Measurements from ENCODE around the gene ABR. TPM values are rescaled to one million over a fixed set of nuclear protein-coding genes. Genes with fewer than 3 reads are reported as not detected.
"Not testable (repeated sequence)": the region's sequence is repeated elsewhere in the genome, so short reads cannot be mapped to it uniquely, and the experiment has no call there.

The ABR gene
- total RNA-seq, 2 donors from 2014 or later: 80.7 to 82.7 TPM

- 77% methylated on average over 18 of the region's 18 CpGs for WGBS
- peak; percentile 54 for TF ChIP-seq POLR2AphosphoS5 (IDR thresholded peaks at IDR 0.05)
- no peak for TF ChIP-seq CTCF (IDR thresholded peaks at IDR 0.05)
- no peaks in the 10 kb centered on the region for H3K27me3 ChIP-seq (replicated peaks; ENCODE audit: insufficient read depth)
- H3K4me3 ChIP-seq: no peak overlapping the region
- no peaks in the 10 kb centered on the region for H3K9me3 ChIP-seq
- H3K4me1 ChIP-seq (replicated peaks): no peaks in the 10 kb centered on the region
- no peaks in the 10 kb centered on the region for H3K36me3 ChIP-seq
- no peak overlapping the region for H3K27ac ChIP-seq
- intact Hi-C loops (cut with DNase I): no loop called here
- DNase-seq (ENCODE audit: low spot score): no peak
These were observed 42.3 kb downstream of the ABR start for GRCh38 chr17:1137465-1137894.

- 90% methylated on average over 6 of the region's 6 CpGs for WGBS
These were observed 43.0 kb downstream of the ABR start for GRCh38 chr17:1136748-1137147.

GRCh38 chr17:1134634-1135324 lies 45.0 kb downstream of the ABR start:
- 71% methylated on average over 29 of the region's 29 CpGs for WGBS
- no peak for DNase-seq (ENCODE audit: low spot score)
- Histone ChIP-seq H3K36me3 (no peaks in the 10 kb centered on the region), H3K4me3 (no peak overlapping the region), H3K27ac (no peak overlapping the region), H3K4me1 (replicated peaks) (no peaks in the 10 kb centered on the region), H3K9me3 (no peaks in the 10 kb centered on the region), H3K27me3 (replicated peaks; ENCODE audit: insufficient read depth) (no peaks in the 10 kb centered on the region)
- TF ChIP-seq POLR2A (IDR thresholded peaks at IDR 0.05) (no peak), POLR2AphosphoS5 (IDR thresholded peaks at IDR 0.05) (no peak), CTCF (IDR thresholded peaks at IDR 0.05) (no peak)
- intact Hi-C loops (cut with DNase I): no loop called here

More at GRCh38 chr17:1136748-1137147, 43.0 kb downstream of the ABR start:
- intact Hi-C loops (cut with DNase I): no loop called here
- Histone ChIP-seq H3K9me3 (no peaks in the 10 kb centered on the region), H3K4me1 (replicated peaks) (no peaks in the 10 kb centered on the region), H3K36me3 (no peaks in the 10 kb centered on the region), H3K4me3 (no peak overlapping the region), H3K27ac (no peak overlapping the region), H3K27me3 (replicated peaks; ENCODE audit: insufficient read depth) (no peaks in the 10 kb centered on the region)
- no peak for DNase-seq (ENCODE audit: low spot score)
- no peak for TF ChIP-seq CTCF (IDR thresholded peaks at IDR 0.05)
- no peak for TF ChIP-seq POLR2A (IDR thresholded peaks at IDR 0.05)
- no peak for TF ChIP-seq POLR2AphosphoS5 (IDR thresholded peaks at IDR 0.05)

- no peaks in the 10 kb centered on the region for H3K36me3 ChIP-seq
- intact Hi-C loops (cut with DNase I): no loop called here
- H3K27ac ChIP-seq: no peak overlapping the region
- no peaks in the 10 kb centered on the region for H3K27me3 ChIP-seq (replicated peaks; ENCODE audit: insufficient read depth)
- WGBS: 89% methylated on average over 11 of the region's 11 CpGs
- no peak overlapping the region for H3K4me3 ChIP-seq
- DNase-seq (ENCODE audit: low spot score): no peak
- no peaks in the 10 kb centered on the region for H3K4me1 ChIP-seq (replicated peaks)
- H3K9me3 ChIP-seq: no peaks in the 10 kb centered on the region
- TF ChIP-seq POLR2AphosphoS5 (IDR thresholded peaks at IDR 0.05) (no peak), POLR2A (IDR thresholded peaks at IDR 0.05) (no peak), CTCF (IDR thresholded peaks at IDR 0.05) (no peak)
These were observed 49.6 kb downstream of the ABR start for GRCh38 chr17:1130191-1130590.

GRCh38 chr17:1128463-1128862 lies 51.3 kb downstream of the ABR start:
- H3K4me3 ChIP-seq; intact Hi-C loops (cut with DNase I); DNase-seq (ENCODE audit: low spot score); H3K27ac ChIP-seq; H3K9me3 ChIP-seq; H3K4me1 ChIP-seq (replicated peaks); H3K36me3 ChIP-seq; H3K27me3 ChIP-seq (replicated peaks; ENCODE audit: insufficient read depth): not testable (repeated sequence)
- 97% methylated on average over 3 of the region's 6 CpGs for WGBS

All from prostate gland (tissue), 2 donors.